GM19239 (cell line): ENCODE results near the gene CD300LB.
"Not testable (repeated sequence)": the region's sequence is repeated elsewhere in the genome, so short reads cannot be mapped to it uniquely, and the experiment has no call there.

ENCODE experiments used
- DNase-seq: peaks from one replicate; pipeline ENCODE4 v3.0.0; 2011; ENCODE audit warnings: low spot score; ENCODE audit not compliant: insufficient read length
- FAIRE-seq: peaks from 2 replicates; lab custom pipeline; 2011; peaks lifted over from hg19 to GRCh38; lab: Jason Lieb, UNC

Gene CD300LB

GRCh38 chr17:74503949-74504348 is 27.3 kb downstream of the CD300LB start:
- FAIRE-seq, DNase-seq: not testable (repeated sequence)

- FAIRE-seq (no peak), DNase-seq (no peak)
Measured at GRCh38 chr17:74502861-74503260, 28.4 kb downstream of the CD300LB start.

GRCh38 chr17:74499992-74500391 is 31.3 kb downstream of the CD300LB start:
- no peak for DNase-seq
- FAIRE-seq, result no peak

GRCh38 chr17:74497471-74497870 is 33.8 kb downstream of the CD300LB start:
- FAIRE-seq (no peak), DNase-seq (no peak)

- peak; percentile 60 for DNase-seq
- peak; percentile 92 for FAIRE-seq
Measured at GRCh38 chr17:74493331-74493833, 37.9 kb downstream of the CD300LB start.

- no peak for FAIRE-seq
- DNase-seq, result no peak
Measured at GRCh38 chr17:74491626-74492025, 39.6 kb downstream of the CD300LB start.

GRCh38 chr17:74490716-74491115 is 40.6 kb downstream of the CD300LB start:
- DNase-seq (no peak), FAIRE-seq (no peak)

GRCh38 chr17:74488276-74488675 is 43.0 kb downstream of the CD300LB start:
- not testable (repeated sequence) for DNase-seq, FAIRE-seq

- DNase-seq (no peak), FAIRE-seq (no peak)
Measured at GRCh38 chr17:74485841-74486240, 45.4 kb downstream of the CD300LB start.

- no peak for DNase-seq
- FAIRE-seq, result no peak
Measured at GRCh38 chr17:74485022-74485743, 46.1 kb downstream of the CD300LB start.

- DNase-seq, result no peak
- FAIRE-seq, result no peak
Measured at GRCh38 chr17:74484066-74484465, 47.2 kb downstream of the CD300LB start.

GRCh38 chr17:74481621-74482020 is 49.7 kb downstream of the CD300LB start:
- FAIRE-seq (no peak), DNase-seq (no peak)

GRCh38 chr17:74480290-74480689 is 51.0 kb downstream of the CD300LB start:
- DNase-seq, result no peak
- FAIRE-seq, result no peak

- peak; percentile 83 for FAIRE-seq
- no peak for DNase-seq
Measured at GRCh38 chr17:74478420-74479100, 52.7 kb downstream of the CD300LB start.

GRCh38 chr17:74477411-74477810 is 53.9 kb downstream of the CD300LB start:
- peak; percentile 60 for FAIRE-seq
- no peak for DNase-seq

GRCh38 chr17:74475189-74475588 is 56.1 kb downstream of the CD300LB start:
- DNase-seq, result no peak

GRCh38 chr17:74474043-74474792 is 57.1 kb downstream of the CD300LB start:
- no peak for DNase-seq
- no peak for FAIRE-seq

More at GRCh38 chr17:74475189-74475588, 56.1 kb downstream of the CD300LB start:
- FAIRE-seq, result no peak

- FAIRE-seq (no peak), DNase-seq (no peak)
Measured at GRCh38 chr17:74473294-74473693, 58.0 kb downstream of the CD300LB start.

- FAIRE-seq, result no peak
- no peak for DNase-seq
Measured at GRCh38 chr17:74472890-74473289, 58.4 kb downstream of the CD300LB start.

GRCh38 chr17:74471341-74471740 is 59.9 kb downstream of the CD300LB start:
- no peak for FAIRE-seq
- no peak for DNase-seq
